Measurements from ENCODE around the gene NHLH1.
A peak's percentile ranks its signal among the peaks of the same experiment; 100 is the strongest.
"Not testable (repeated sequence)": the region's sequence is repeated elsewhere in the genome, so short reads cannot be mapped to it uniquely, and the experiment has no call there.

The NHLH1 gene

DNA sequence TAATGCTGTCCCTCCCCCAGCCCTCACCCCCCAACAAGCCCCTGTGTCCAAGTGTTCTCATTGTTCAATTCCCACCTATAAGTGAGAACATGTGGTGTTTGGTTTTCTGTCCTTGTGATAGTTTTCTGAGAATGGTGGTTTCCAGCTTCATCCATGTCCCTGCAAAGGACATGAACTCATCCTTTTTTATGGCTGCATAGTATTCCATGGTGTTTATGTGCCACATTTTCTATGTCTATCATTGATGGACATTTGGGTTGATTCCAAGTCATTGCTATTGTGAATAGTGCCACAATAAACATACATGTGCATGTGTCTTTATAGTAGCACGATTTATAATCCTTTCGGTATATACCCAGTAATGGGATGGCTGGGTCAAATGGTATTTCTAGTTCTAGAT is 17.9 kb downstream of the NHLH1 start:
- not testable (repeated sequence) for DNase-seq (ENCODE audit: low read depth)

GRCh38 chr1:160388406-160388805 is 21.5 kb downstream of the NHLH1 start:
- not testable (repeated sequence) for DNase-seq (ENCODE audit: low read depth)

GRCh38 chr1:160394673-160395072 is 27.8 kb downstream of the NHLH1 start:
- no peak for DNase-seq (ENCODE audit: low read depth)

- no peak for DNase-seq (ENCODE audit: low read depth)
Measured at GRCh38 chr1:160397651-160398050, 30.8 kb downstream of the NHLH1 start.

DNA sequence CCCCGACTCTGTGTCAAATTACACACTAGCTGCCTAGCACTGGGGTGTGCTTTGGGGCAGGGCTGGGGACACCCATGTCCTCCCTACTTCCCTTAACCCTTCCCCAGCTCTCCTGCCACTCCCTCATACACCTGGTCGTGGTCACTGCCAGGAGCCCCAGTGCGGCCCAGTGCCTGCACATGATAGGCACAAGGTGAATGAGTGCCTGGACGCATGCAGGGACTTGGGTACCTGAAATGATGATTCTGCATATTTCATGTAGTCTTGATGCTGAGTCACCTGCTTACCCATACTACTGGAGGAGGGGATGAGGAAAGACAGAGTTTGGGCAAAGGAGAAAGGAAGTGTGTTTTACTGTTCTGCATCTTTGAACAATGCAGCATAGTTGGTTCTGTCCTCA is 32.0 kb downstream of the NHLH1 start:
- no peak for DNase-seq (ENCODE audit: low read depth)

- no peak for DNase-seq (ENCODE audit: low read depth)
Measured at GRCh38 chr1:160399544-160400222, 32.8 kb downstream of the NHLH1 start.

GRCh38 chr1:160400223-160400645 is 33.4 kb downstream of the NHLH1 start, which contains the start of gene VANGL2:
TSS of gene VANGL2 (plus strand) at chr1:160400564. CDS start at chr1:160415838, 15,274 bp downstream.
- DNase-seq (ENCODE audit: low read depth) = peak; percentile 14

DNA sequence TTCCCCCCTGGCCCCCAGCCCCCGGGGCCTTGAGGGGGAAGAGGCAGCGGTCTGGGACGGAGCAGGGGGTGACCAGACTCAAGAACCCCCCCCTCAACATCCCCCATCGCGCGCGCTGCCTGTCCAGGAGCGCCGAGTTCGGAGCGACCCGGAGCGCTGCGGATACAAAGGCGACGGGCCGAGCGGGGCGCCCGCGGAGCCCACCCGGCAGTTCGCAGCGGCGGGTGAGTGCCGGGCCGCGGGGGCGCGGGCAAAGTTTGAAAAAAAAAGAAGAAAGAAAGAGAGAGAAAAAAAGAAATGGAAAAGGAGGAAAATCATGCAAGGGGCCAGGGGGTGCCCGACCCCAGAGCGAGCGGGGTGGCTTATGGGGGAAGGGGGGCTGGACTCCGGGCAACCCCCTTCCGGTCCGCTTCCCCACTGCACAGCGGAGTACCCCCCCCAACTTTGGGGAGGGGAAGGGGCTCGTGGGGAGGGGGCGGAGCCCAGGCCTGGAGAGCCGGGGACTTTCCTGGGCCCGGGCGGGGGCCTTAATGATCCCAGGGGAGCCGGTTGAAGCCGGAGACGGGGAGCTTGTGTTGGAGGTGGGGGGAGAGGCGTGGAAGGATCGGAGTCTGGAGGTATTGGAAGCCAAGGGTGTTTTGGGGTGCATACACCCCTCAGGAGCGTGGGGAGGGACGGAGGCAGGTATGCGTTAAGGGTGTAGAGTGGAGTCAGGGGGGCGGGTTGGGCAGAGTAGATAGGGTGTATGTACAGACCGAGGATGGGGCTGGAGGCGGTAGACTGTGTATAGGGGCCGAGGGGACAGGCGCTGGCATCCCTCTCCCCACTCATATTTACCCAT is 34.0 kb downstream of the NHLH1 start:
- no peak for DNase-seq (ENCODE audit: low read depth)

- DNase-seq (ENCODE audit: low read depth) = no peak
Measured at GRCh38 chr1:160401487-160401805, 34.6 kb downstream of the NHLH1 start.

DNA sequence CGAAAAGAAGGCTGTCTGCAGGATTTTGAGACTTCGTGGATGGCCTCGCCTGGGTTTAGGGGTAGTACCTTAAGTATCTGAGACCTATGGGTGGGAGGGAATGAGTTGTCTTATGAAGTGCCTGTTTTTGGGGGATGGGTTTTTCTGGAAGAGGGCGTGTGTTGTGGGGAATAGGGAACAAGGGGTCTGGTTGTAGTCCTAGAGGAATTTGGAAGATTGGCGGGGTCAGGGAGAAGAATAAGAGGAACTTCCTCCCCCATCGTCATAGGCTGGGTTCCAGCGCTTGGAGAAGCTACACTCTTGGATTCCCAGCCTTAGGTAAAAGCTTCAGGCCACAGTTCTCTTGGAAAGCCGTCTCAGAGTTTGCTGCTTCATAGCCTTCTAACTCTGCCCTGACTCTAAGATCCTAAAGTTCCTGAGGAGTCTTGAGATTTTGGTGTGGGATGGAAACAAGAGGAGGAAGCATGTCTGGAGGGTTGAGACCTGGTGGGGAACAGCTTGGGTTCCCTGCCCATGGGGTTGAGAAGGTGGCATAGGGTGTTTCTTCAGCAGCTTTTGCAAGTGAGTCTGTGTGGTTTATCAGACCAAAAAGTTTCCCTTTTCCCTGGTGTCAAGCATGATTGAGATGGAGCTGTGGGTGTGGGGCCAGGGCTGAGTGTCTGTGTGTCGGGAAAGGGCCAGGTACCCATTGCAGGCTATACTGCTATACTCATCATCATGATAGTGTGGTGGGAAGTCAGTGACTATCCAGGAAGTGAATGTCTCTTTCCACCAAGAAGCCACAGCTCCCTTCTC is 35.3 kb downstream of the NHLH1 start:
- no peak for DNase-seq (ENCODE audit: low read depth)

DNA sequence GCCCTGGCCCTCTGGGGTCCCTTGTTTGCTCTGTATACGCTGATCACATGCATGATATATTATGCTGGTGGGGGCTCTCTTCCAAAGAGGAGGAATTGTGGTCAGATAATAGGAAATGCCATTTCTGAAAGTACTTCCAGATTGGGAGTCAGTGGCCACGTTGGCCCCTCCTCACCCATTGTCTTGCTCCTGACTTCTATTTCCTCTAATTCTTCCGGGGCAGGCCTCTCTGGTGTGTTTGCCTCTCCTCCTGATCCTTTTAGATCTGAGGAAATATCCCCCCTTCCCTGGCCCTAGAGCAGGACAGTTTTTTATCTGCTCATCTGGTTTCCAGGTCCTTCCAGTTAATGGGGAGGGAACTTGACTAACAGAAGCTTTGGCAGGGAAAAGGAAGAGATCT is 36.4 kb downstream of the NHLH1 start:
- DNase-seq (ENCODE audit: low read depth) = no peak

DNA sequence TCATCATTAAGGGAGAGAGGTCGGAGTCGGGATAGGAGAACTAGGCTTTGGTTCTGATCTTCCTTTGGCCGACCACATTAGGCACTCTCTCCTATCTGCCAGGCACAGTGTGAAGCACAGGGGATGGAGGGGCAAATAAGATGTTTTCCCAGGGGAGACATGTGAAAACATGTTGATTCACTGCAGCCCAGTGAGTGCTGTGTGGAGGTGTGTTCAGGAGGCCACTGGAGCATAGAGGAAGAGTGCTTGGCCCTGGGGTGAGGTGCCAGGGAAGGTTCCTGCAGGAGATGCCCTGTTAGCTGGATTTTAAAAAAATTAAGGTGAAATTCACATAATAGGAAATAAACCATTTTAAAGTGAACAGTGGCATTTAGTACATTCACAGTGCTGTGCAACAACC is 37.2 kb downstream of the NHLH1 start:
- DNase-seq (ENCODE audit: low read depth) = no peak

DNA sequence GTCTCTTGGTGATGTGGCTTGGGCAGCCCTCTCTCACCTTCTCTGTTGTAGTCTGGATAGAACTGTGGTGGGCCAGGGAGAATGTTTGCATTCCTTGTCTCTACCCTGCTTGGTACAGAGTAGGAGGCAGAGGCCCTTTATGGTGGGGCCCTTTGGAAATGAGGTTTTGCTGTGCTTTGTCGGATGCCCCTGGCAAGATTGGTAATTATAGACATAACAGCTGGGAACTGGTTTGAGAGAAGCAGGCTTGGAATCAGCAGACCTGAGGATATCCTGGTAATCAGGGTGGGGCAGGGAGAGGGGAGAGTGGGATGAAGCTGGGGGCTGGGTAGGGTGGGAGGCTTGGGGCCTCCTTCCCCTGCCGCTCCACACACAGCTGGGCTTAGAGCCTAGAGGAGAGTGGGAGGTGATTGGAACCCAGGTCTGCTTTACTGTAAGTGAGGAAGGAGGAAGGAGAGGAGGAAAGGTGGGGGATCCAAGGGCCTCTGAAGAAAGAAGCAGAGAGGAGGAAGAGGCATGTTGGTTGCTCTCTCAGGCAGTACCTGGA is 38.5 kb downstream of the NHLH1 start:
- DNase-seq (ENCODE audit: low read depth) = no peak

DNA sequence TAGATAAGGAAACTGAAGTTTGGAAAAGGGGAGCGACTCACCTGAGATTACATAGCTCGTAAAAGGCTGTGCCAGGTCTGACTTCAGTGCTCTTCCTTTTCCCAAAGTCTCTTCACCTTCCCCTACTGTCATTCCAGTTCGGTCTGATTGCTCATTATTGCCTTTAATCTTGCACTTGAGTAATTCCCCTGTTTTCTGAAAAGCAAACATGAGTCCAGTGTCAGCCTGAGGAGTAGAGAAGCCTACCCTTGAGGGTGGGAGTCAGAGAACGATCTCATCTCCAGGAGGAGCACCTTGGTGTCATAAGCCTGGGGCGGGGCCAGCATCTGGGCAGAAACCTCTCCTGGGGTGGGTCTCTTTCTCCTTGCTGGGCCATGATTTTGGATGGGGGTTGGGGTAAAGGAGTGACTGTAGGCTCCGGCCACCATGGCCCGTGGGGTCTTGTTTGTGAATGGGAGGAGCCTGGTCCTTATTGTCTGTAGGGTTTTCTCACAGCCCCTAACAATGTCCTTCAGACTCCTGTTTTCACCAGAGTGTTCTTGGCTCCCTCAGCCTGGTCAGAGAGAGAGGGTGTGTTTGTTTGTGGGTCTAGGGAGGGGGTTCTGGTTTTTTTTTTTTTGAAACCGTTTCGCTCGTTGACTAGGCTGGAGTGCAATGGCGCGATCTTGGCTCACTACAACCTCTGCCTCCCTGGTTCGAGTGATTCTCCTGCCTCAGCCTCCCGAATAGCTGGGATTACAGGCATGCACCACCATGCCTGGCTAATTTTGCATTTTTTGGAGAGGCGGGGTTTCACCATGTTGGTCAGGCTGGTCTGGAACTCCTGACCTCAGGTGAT is 39.5 kb downstream of the NHLH1 start:
- no peak for DNase-seq (ENCODE audit: low read depth)

DNA sequence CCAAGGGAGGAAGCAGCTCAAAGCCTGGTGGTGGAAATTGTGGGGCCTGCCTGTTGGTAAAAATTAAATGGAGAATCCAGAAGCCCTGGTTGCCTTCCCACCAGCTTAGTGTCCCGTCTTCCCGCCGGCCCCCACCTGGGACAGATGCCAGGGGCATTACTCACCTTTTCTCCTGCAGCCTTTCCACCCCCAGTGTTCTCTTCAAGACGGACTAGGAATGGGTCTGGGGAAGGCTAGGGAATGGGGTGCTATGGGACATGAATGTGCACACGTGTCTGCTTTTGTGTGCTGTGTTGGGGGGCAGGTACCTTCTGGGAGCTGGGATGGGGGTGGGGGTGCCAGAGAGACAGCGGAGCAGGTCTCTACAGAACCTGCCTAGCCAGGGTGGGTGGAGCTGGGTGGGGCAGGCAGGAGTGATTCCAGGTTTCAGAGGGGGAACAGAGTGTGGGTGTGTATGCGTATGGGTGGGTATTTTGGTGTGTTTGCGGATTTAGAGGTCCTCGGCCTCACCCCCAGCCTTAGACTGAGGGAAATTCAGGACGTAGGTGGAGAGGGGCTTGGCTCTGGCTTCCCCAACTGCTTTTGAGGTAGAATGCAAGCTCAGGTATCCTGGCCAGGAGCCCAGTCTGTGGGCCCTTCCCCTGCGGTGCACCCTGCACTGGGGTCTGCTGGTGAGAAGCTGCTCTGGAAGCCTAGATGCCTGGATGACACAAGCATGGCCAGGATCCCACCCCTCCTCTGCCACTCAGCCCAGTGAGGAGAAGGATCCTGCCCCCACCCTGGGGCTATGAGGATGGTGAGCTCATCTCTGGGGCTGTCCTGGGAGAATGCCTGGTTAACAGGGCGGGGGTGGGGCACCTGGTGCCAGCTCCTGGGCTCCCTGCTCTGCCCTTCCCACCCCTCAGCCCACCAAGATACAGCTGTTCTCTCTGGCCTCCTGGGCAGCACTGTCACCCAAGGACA is 41.2 kb downstream of the NHLH1 start:
- DNase-seq (ENCODE audit: low read depth) = no peak

DNA sequence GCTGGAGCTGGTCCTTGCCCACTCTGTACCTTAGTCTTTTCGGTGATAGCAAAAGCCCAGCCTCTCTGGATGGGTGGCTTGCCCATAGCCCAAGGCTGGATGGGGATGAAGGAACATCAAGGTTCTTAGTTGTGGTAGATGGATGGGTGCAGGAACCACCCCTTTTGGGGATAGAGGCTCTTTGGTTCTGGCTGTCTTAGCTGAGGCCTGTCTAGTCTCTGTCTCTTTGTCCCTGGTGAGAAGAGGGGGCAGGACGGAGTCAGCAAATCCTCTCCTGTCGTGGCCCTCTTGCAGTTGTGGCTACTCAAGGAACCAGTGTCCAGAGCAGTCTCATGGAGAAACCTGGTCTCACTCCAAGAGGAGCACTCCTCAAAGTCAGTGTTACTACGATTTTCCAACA is 42.0 kb downstream of the NHLH1 start:
- DNase-seq (ENCODE audit: low read depth) = no peak

DNA sequence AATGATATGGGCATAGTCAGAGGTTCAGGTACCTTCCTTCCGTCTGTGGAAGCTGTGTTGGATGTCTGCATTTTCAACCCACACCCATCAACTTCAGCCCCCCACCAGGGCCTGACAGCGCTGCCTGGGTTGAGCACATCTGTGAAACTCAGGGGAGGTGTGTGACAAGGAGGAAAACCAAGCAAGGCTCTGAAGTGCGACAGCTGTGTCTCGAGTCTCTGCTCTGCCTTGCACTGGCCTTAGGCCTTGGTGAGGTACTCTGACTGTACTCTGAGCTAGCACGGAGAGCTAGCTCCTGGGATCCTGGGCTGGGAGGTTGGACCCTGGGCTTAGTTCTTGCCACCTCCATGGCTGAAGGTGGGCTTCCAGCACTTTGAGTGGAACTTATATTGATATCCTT is 42.6 kb downstream of the NHLH1 start:
- no peak for DNase-seq (ENCODE audit: low read depth)

DNA sequence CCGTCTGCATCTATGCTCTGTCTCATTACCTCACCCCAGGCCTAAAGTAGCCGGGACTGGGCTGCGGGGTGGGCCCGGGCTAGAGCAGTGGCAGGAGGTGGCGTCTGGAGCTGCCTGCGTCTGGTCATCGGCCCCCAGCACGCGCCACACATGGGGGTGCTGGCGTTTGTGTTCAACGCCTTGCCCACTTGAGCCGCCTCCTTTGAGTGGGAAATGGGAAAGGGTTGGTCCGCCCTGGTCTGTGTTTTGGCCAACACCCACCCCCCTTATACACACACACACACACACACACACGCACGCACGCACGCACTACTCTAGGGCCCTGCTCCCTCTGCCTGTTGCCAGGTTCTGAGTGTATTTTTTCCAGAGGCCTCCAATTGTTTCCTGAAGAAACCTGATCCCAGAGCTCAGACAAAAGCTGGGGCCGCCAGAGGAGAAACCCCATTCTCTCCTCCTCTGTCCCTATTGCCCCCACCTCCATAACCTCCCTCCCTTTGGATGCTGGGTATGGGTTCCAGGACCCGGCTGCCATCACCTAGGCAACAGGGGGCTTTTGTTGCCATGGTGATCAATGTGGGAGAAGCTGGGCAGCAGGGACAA is 43.6 kb downstream of the NHLH1 start:
- DNase-seq (ENCODE audit: low read depth) = no peak

GRCh38 chr1:160411271-160412027 is 44.6 kb downstream of the NHLH1 start:
- no peak for DNase-seq (ENCODE audit: low read depth)

Data from stimulated activated CD8-positive, alpha-beta memory T cell treated with anti-CD3 and anti-CD28 coated beads, Interleukin-4, amount 100 ng/mL, for 24 hours (primary cell).